Inferior parietal cortex (tissue), 1 donor: ENCODE results near the gene LAMP1.
"Not testable (repeated sequence)": the region's sequence is repeated elsewhere in the genome, so short reads cannot be mapped to it uniquely, and the experiment has no call there.

Source experiments
- DNase-seq: peaks from one replicate; pipeline ENCODE4 v3.0.0-alpha.2; 2016; ENCODE audit errors: extremely low spot score

The LAMP1 gene

GRCh38 chr13:113355621-113356020, 58.6 kb downstream of the LAMP1 start:
- no peak for DNase-seq

- no peak for DNase-seq
Observed at GRCh38 chr13:113356596-113356995, 59.6 kb downstream of the LAMP1 start.

- no peak for DNase-seq
Observed at GRCh38 chr13:113357529-113357928, 60.5 kb downstream of the LAMP1 start.

DNA sequence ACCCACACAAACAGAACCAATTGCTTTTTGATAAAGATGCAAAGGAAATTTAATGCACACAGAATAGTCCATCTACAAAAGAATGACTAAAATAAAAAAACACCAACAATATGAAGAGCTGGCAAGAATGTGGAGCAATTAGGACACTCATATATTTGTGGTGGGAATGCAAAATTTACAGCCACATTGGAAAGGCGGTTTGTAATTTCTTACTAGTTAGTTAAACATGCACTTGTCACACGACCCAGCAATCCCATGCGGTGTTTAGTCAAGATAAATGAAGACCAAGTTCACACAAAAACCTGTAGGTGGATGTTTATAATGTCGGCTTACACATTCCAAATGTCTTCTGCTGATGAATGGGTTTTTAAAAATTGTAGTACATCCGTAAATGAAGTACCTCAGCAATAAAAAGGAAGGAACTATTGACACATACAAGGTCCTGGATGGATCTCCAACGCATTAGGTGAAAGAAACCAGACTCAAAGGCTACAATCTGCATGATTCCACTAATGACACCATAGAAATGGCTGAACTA, 61.7 kb downstream of the LAMP1 start:
- no peak for DNase-seq

GRCh38 chr13:113359571-113359970, 62.5 kb downstream of the LAMP1 start:
- no peak for DNase-seq

DNA sequence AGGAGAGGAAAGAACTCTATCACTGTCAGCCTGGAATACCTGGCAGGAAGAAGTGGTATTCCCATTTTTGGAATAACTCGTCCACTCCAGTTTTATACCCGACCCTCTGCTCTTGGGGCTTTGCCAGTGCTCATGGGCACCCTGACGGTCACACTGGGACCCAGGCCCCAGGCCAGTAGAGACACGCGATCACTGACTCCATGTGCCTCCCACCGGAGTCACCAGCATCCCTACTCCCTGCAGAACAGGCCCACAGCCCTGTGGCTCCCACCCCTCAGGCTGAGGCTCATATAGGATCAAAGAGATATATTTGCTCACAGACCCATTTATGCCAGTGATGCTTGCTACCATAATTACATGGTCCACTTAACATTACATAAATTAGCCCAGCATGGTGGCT, 63.4 kb downstream of the LAMP1 start:
- no peak for DNase-seq

DNA sequence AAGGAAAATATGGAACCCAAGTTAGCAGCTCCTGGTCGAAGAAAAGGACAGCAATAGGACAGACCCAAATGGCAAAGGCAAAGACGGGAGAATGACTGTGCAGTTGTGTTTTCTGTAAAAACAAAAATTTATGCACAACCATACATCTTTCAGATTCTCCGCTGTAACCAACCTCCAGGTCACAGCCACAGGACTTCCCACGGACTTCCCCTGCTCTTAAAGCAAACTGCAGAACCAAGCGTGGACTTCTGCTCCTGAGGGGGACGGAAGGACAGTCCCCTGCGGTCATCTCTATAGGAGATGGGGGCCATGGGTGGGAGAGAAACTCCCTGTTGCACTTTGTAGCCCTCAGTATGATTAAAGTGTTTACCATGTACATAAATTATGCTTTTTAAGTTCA, 64.4 kb downstream of the LAMP1 start:
- no peak for DNase-seq

DNA sequence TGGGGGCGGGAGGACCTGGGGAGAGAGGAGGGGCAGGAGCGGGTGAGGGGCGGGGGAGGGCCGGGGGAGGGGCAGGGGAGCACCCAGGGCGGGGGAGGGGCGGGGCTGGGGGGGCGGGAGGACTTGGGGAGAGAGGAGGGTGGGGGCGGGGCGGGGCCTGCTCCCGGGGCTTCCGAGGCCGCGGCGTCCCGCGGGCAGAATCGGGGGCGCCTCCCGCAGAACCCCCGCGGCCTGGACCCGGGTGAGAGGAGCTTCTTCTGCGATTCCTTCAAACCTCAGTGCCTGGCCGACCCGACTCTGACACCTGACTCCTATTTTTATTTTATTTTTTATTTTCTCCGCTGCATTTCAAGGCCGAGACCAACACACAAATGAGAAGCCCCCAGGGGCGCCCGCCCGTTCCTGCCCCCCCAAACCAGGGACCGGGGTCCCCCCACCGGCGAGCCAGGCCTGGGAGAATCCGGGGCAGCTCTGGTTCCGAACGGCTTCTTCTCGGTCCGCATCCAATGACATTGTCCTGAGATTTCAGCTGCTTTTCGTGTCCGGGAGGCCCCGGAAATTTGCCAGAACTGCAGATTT, 67.4 kb downstream of the LAMP1 start:
- DNase-seq: no peak

DNA sequence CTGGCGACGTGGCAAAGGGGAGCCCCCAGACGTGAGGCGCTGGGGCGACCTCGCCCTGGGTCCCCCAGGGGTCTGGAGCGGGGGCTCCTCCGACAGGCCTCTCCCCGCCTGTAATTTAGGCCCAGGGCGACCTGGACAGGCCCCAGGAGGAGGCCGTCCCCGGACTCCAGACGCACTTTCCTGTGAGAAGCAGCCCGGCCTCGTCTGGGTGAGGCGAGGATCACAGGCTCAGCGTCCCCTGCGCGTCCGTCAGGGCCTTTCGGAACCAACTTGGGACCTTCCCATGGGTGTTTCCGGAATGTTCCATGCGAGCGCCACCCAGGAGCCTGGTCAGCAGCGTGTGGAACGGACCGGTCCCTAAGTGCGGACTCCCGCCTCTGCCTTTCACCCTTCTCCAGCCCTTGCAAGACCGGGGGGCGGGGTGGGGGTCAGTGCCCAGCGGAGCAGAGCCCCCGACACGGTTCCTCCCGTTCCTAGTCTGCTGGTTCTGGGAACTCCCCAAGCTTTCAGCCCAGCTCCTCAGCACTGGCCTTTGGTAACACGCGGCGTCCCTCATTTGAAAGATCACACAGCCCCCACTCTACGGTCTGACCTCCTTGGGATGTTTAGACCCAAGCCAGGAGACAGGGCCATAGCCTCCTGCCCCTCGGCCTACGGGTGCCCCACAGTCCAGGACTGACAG, 68.0 kb downstream of the LAMP1 start:
- no peak for DNase-seq

- DNase-seq: no peak
Observed at GRCh38 chr13:113365583-113365970, 68.5 kb downstream of the LAMP1 start.

DNA sequence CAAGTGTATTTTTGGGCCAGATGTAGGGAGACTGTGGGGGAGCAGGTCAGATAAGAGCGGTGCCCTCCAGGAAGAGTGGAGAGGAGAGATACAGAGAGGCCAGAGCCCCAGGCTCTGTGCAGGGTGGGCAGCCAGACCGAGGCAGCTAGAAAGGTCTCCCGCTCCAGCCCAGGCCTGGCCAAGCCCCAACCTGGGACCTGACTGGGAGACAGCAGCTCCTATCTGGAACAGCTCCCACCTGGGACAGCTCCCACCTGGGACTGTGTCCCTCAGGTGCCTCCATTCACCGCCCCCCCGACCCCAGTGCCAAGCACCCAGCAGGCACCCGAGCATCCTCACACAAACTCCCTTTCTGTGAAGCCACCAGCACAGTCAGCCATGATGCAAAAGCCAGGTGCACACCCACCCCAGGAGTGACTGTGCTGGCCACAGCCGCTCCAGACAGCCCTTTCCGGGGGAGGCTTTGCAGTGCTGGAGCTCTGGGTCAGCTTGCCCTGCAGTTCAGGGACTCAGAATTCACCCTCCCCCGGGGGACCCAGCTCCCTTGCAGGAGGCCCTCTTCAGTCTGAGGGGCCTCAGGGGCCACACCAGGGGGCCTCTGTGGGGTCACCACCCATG, 69.0 kb downstream of the LAMP1 start:
- DNase-seq: no peak

- no peak for DNase-seq
Observed at GRCh38 chr13:113367020-113367560, 70.1 kb downstream of the LAMP1 start.

GRCh38 chr13:113367771-113368170, 70.7 kb downstream of the LAMP1 start:
- DNase-seq: no peak

DNA sequence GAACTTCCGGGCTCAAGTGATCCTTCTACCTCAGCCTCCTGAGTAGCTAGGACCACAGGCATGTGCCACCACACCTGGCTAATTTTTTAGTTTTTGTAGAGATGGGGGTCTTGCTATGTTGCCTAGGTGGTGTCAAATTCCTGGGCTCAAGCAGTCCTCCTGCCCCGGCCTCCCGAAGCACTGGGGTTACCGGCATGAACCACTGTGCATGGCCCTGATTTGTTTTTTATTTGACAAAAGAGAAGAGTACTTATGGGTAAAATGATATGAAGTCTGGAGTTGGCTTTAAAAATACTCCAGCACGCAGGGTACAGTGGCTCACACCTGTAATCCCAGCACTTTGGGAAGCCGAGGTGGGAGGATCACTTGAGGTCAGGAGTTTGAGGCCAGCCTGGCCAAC, 71.3 kb downstream of the LAMP1 start:
- not testable (repeated sequence) for DNase-seq

DNA sequence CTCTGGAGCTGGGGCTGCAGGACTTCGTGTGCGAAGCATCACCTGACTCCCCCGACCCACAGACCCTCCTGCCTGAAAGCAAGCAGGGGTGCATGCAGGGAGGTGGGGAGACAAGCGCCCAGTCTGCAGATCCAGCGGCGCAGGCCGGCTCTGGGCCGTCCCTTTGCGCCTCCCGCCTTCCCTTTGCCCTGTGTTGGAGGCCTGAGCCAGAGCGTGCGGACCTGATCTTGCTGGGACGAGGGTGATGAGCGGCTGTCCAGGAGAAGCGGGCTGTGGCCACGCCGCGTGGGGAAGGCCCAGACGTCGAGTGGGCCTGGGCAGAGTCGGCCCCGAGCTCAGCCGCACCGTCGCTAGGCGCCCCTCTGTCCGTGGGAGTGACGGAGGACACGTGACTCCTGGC, 72.2 kb downstream of the LAMP1 start:
- no peak for DNase-seq

DNA sequence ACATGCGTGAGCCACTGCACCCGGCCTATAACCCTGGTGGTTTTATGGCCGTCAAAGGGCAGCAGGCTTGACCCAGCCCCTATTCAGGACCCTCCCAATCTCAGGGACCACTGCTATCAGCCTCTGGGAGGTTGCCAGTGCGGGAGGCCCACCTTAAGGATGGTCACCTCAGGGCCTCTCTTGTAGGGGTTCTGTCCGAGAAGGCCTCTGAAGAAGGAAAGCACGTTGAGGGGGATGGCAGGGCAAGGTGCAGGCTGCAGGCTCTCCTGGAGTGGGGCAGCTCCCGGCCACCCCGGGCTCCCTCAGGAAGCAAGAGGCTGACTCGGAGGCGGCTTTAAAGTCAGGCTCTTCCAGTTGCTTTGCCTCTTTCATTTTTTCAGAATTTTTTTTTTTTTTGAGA, 72.8 kb downstream of the LAMP1 start:
- no peak for DNase-seq

GRCh38 chr13:113371061-113371460, 74.0 kb downstream of the LAMP1 start:
- no peak for DNase-seq

GRCh38 chr13:113371701-113372100, 74.7 kb downstream of the LAMP1 start:
- not testable (repeated sequence) for DNase-seq
